Inferior parietal cortex (tissue), 1 donor: ENCODE results near the gene TRPM3.

Experiments used
- DNase-seq: peaks from one replicate; pipeline ENCODE4 v3.0.0-alpha.2; 2016; ENCODE audit errors: extremely low spot score

The TRPM3 gene

DNA sequence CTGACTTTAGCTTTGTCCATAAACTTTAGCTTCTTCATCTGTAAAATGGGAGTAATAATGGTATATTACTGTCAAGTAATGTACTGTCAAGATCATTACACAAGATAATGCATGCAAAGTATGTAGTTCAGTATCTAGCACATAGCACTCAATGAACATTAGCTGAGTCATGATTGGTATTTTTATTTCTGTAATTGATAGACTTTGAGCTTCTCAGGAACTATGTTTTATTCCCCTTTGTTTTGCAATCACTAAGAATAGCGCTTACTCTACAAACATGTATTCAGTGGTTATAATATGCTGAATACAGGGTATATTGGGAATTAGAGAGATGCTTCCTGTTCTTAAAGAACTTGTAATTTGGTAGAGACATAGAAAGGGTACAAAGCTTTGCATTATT is 564.6 kb downstream of the TRPM3 start:
- no peak for DNase-seq

- no peak for DNase-seq
These were observed 566.5 kb downstream of the TRPM3 start for GRCh38 chr9:70554881-70555280.

DNA sequence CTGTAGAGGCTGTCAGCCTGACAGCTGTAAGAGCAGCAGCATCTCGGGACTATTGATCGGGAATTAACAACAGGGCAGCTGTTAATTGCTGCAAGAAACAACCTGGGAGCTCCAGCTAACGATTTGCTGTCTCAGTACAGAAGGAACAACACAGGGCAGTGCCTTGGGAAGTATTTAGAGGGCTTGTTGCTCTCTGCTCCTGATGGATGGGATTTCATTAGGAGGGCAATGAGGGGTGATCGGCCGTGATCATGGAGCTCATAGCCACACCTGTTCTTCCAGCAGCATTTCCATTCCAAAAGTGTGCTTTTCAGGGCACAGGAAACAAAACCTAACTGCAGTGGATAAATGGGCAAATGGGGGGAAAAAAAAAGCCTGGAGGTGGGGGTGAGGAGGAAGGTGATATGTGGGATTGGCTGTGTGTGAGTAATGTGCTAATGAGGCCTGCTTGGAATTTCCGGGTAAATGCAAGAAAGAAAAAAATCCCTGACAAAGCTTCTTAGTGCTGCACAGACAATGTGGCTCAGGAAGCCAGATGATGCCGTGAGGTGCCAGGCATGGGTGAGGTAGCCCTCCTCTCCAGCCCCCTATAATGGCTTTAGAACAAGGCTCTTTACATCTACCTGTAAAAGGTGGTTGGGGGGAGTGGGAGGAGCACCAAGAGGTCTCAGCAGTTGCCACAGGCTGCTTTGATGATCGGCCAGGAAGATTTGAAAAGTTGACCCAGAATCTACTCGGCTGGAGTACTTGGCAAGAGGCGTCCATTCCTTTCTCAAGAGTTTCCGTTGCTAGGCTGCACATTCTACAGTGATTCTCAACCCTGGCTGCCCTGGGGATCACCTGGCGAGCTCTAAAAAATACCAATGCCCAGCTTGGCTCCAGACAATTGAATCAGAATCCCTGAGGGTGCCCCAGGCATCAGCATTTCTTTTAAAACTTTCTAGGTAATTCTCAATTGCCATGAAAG is 567.4 kb downstream of the TRPM3 start:
- DNase-seq = no peak

- DNase-seq = no peak
These were observed 568.9 kb downstream of the TRPM3 start for GRCh38 chr9:70552561-70552960.

DNA sequence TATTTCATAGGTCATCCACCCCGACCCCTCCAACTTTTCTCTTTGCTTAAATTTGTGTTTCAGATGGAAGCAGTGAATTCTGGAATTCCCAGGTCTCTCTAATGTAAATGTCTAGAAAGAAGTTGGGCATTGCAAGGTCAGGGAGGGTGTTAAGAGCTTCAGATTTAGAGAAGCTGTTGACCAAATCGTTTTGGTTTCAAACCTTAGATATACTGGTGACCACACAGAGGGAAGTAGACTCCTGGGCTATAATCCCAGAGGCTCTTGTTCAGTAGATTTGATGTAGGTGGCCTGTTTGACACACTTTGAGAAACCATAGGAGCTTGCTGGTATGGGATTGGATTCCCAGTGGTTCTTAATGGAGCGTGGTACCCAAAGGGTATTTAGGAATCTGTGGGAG is 569.6 kb downstream of the TRPM3 start:
- no peak for DNase-seq

DNA sequence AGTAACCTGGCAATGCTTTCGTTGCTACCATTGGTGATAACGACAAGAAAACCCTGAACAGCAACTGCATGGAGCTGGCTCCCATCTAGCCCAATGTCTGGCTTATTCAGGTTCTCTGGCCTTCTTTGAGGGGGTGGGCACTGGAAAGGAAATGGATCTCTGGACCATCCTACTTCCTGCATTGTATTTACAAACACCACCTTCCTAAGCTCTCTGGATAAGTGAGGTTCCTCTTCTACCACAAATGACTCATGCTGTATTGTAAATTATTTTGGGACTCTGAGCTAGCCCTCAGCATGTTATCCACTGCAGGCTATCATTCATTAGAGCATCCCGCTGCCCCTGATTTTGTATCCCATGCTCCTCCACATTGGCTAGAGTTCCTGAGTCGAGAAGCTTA is 570.0 kb downstream of the TRPM3 start:
- no peak for DNase-seq

DNA sequence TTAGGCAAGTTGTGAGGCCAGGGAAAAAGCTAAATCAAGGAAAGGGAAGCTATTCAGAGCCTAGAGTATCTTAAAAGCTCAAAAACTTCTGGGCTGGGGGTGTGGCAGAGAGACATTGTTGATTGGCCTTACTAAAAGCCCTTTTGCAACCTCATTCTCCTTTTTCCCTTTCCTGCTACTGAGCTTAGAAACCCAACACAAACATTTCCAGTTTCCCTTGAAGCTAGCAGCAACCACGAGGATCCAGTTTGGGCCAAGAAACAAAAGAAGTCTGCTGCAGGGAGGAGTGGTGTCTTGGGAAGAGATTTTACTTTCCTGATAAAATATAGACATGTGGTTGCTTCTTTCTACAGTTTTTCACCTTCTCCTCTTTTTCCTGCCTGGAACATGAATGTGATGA is 571.5 kb downstream of the TRPM3 start:
- no peak for DNase-seq

DNA sequence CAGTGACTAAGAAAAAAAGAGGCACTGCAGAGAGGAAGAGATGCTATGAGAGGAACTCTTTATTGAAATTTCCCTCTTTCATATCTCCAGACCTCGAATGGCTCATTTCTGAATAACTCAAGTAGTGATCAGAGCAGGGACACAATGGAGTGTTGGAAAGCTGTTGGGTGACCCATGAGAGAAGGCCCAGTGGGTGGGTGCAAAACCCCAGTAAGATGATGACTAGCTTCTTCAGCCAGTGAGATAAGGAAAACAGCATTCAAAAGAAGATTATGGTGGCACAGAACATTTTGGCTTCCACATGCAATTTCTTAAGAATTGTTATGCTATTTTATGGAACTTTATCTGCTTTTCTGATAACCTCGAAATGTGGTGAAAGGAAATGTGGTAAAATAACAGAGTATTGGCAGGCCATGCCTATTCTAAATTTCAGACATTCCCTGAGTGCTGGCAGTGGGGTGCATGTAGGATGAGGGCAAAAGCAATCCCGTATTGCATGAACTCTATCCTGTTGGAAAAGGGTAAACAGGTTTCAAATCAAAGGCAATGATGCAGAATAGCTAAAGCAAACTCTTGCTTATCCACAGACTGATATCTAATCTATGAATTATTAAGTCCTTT is 579.0 kb downstream of the TRPM3 start:
- DNase-seq = no peak

GRCh38 chr9:70540016-70540415 is 581.4 kb downstream of the TRPM3 start:
- DNase-seq = no peak

- DNase-seq = no peak
These were observed 581.9 kb downstream of the TRPM3 start for GRCh38 chr9:70539526-70539925.

DNA sequence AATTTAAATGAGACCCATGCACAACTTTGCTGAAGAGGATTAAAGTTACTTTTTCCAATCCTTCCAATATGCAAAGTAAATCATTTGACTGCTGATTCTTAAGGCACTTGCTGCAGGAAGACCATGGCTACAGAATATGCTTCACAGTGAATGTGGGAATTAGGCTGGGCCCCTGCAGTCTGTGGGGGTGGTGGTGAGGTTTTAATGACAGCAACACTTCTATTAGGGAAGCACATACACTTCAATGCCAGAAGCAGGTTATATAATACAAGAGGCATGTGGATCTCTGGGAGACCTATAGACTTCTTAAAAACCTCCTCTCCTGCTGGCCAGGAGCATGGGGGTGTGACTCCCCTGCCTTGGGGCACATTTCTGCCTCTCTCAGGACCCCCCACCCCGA is 582.4 kb downstream of the TRPM3 start:
- DNase-seq = no peak

DNA sequence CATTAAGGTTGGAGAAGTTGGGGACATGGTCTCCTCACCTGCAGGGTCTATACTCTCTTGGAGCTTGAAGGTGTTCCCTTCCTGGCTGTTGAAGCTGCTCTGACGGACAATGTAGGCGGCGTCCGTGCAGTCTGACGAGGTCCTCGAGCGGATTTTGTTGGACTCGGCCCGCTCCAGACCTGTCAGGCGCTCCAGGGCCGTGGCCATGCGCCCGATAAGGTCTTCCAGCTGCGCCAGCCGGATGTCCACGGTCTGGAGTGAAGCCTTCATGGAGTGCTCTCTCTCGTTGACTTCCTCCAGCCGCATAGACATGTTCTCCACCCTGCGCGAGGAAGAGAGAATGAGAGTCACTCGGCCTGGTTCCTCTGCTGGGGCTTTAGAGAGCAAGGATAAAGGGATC is 584.3 kb downstream of the TRPM3 start:
- no peak for DNase-seq

DNA sequence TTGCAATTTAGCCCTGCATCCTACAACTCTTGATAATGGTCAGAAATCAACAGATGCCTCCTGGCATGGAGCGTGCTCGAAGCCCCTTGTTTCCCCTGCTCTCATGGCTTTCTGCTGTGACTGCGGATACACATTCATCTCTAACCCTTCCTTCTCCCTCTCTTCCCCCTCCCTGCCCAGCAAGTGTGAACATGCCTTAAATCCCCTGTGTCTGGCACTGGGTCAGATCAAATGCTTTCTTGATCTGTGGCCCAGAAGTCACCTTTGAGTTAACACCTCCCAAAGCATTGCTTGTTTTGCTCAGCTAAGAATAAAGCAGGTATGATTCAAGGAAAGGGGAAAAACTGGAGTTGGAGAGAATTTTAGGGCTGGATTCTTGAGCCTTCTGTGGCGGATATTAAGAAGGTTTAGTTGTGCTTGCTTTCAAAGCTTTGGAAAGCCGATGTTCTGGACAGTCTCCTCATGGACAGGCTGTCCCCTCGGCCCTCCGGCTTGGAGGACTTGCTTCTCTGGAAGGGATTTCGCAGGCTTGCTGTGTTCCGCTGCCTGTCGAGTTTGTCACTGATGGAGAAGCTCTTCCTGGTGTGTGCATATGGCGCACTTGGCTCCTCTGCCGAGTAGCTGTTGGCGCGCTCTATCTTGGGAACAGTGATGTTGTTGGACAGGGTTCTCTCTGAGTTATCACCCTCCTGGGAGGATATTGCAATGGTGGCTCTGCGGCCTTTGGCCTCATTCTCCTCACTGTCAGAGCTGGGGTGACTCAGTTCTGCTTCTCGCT is 585.7 kb downstream of the TRPM3 start:
- no peak for DNase-seq

DNA sequence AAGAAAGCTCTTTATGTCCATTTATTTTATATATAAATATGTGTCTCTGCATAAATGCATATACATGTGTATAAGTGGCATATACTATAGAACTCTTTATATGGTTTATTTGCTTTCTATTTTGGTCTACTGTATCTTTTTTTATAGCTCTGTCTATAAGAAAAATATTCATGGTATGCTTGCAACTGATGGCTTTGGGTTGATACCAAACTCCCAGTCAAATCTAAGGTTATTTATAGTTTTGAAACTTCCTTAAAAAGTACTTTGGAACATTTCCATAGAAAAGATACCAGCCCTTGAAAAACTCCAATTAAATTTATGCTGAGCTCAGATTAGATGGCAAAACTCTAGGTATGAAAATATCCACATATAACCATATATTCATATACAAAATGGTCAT is 587.0 kb downstream of the TRPM3 start:
- no peak for DNase-seq

GRCh38 chr9:70534061-70534460 is 587.4 kb downstream of the TRPM3 start:
- DNase-seq = no peak

DNA sequence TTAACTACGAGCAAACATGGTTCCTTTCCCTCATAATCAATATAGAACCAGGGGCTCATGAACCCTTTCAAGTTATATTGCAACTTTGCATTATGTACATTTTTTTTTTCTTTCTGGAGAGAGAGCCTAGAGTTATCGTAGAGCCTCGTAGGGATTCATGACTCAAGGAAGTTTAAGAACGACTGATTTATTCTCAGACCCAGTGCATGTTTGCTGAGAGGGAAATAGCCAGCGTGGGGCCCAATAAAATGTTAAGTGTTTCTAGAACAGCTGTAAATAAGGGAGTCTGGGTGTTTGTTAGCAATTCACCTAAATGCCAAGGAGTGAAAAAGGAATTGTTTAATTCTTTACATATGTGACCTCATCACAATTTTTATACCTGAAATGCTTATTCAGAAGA is 587.9 kb downstream of the TRPM3 start:
- DNase-seq = no peak

GRCh38 chr9:70532716-70533115 is 588.7 kb downstream of the TRPM3 start:
- DNase-seq = no peak

DNA sequence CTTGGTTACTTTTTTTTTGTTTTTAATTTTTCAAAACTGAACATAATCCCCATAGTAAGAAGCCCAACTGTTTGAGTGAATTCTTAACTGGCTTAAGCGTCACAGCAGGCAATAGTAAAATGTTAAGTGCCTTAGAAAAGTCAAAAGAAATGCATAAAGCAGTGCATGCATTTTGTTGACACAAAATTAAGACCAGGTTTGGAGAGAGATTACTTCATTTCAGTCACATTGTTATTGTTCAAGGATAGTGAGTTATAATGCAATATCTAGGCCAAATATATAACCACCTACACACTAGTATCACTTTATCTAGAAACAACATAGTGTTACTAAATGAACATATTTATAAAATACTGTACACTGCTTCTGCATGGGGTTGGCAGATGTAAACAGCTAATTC is 590.1 kb downstream of the TRPM3 start:
- DNase-seq = no peak

- DNase-seq = no peak
These were observed 590.7 kb downstream of the TRPM3 start for GRCh38 chr9:70530716-70531115.

GRCh38 chr9:70529833-70530232 is 591.6 kb downstream of the TRPM3 start:
- no peak for DNase-seq

DNA sequence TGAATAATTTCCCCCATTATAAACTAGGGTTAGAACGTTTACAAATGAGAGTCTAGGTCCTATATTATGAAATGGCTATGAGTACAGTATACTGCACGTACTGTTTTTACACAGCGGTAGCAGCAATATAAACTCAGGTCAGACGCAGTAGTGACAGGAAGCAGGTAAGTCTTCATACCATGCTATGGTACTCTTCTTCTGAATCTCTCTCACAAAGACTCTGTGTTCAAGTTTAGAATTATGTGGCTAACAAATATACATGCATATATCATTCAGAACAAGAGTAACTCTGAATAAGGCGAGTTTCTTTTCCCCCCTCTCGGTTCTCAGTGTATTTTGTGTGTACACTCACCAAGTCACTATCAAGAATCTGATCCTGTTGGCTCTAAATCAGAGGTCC is 592.0 kb downstream of the TRPM3 start:
- no peak for DNase-seq

DNA sequence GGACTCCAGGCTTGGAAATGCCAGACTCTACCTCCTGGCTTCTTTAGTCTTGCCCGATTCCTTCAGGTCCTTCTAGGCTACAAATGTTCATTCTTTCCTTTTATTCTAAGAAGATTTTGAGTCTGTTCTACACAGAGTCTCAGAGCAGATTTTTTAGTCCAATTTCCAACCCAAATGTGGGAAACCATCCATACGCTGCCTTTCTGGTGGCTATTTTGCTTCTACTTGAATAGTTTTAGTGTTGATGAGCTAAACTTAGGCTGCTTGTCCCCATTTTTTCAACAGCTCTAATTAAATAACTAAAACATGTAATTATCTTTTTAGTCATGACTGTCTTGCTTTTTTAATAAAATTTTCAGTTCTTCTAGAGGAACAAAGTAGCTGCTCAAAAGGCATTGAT is 594.5 kb downstream of the TRPM3 start:
- DNase-seq = no peak

DNA sequence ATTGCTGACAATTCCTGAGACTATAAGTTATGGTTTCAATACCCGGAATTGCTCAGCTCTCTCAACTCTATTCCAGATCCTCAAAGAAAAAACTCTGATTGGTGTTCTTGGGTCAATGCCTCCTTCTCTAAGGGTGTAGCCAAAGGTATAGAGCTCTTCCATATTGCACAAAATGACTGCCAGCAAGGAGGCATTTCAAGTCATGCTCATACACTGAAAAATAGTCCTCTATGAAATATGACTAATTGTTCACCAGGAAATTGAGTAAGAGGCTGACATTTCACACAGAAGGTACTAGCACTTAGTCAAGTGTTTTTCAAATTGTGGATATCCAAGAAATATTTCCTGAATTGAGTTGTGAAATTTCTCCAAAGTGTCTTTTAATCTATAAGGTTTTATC is 595.9 kb downstream of the TRPM3 start:
- DNase-seq = no peak
